H1 (cell line): ENCODE measurements around the gene ANKRD6. TPM values are rescaled to one million over a fixed set of nuclear protein-coding genes. Genes with fewer than 3 reads are reported as not detected.

Experiments
- ATF3 ChIP-seq: IDR thresholded peaks from 2 replicates; pipeline ENCODE4 v1.6.1; 2011; ENCODE audit warnings: low read depth, mild to moderate bottlenecking, low read length; ENCODE audit not compliant: insufficient read depth
- CEBPB ChIP-seq: IDR thresholded peaks from 2 replicates; pipeline ENCODE4 v1.6.1; 2012; ENCODE audit warnings: low read depth, low read length
- CHD7 ChIP-seq: fragments of 300-600 bp; sonication (generic); IDR thresholded peaks from 2 replicates; pipeline ENCODE4 v1.7.1; 2012; ENCODE audit warnings: low read length, moderate library complexity, mild to moderate bottlenecking, inconsistent platforms; ENCODE audit not compliant: insufficient replicate concordance
- FOSL1 ChIP-seq: IDR thresholded peaks from 2 replicates; pipeline ENCODE4 v1.6.1; 2011; ENCODE audit warnings: mild to moderate bottlenecking, low read depth, low read length, moderate library complexity; ENCODE audit not compliant: insufficient read depth
- HDAC2 ChIP-seq, 2 experiments: fragments of 300-600 bp in 1 of 2; sonication (generic) in 1 of 2; IDR thresholded peaks; 2 replicates each; pipeline ENCODE4 v1.6.1; 2011 to 2012; ENCODE audit warnings: low read depth in 2 of 2, low read length in 2 of 2, mild to moderate bottlenecking in 2 of 2, moderate library complexity in 2 of 2, borderline replicate concordance in 1 of 2, inconsistent platforms in 1 of 2
- JUN ChIP-seq: IDR thresholded peaks from 2 replicates; pipeline ENCODE4 v1.6.1; 2011; ENCODE audit warnings: low read depth, mild to moderate bottlenecking, improper control_type of control experiment, low read length
- KDM1A ChIP-seq: fragments of 200-600, 300-600 bp; sonication (generic); IDR thresholded peaks from 2 replicates; pipeline ENCODE4 v1.7.1; 2016; ENCODE audit warnings: mild to moderate bottlenecking, low read length, borderline replicate concordance
- NRF1 ChIP-seq: IDR thresholded peaks from 2 replicates; pipeline ENCODE4 v1.6.1; 2011; ENCODE audit warnings: mild to moderate bottlenecking, low read depth, low read length, improper control_type of control experiment
- polyA plus RNA-seq, 7 experiments: library from polyadenylated mRNA; depleted of rRNA in 3 of 7; stranded (reverse) in 5 of 7; unstranded in 2 of 7; fragments of >200 nt in 5 of 7; fragments of 200-250 nt in 2 of 7; gene quantifications; 1 replicate in 5 of 7; 2 replicates in 1 of 7; 4 replicates in 1 of 7; pipeline versions ENCODE4 v1.2.1 to v1.2.3, GENCODE V29; 2011 to 2013; ENCODE audit warnings: missing spikeins in 2 of 7, mixed read lengths in 2 of 7
- total RNA-seq: library from RNA; stranded (reverse); fragmentation: NEBNext Ultra II Directional; extraction: Animal tissue kit (Norgen Biotek cat#: 25700); gene quantifications from 2 replicates; pipeline ENCODE4 v1.2.1, GENCODE V29; 2021

ANKRD6 gene
- total and polyA plus RNA-seq, 2 of the 8 experiments (the other 6 are each of a cell fraction or from before 2014, with no cell fraction given), result 5.9 to 12.8 TPM

- no peak for TF ChIP-seq CHD7
- no peak for TF ChIP-seq CEBPB
- no peak for TF ChIP-seq KDM1A
- no peak for TF ChIP-seq HDAC2 (IDR thresholded peaks at IDR 0.05; ENCODE audit: borderline replicate concordance in 1 of 2, low read depth in 2 of 2, low read length in 2 of 2)
- no peak for TF ChIP-seq ATF3
- TF ChIP-seq FOSL1, result no peak
- no peak for TF ChIP-seq NRF1
- TF ChIP-seq JUN, result no peak
Measured at GRCh38 chr6:89459501-89459900, 26.5 kb downstream of the ANKRD6 start (continued).
